ENCODE measurements around the gene YPEL1.
"Not testable (repeated sequence)": the region's sequence is repeated elsewhere in the genome, so short reads cannot be mapped to it uniquely, and the experiment has no call there.

YPEL1 gene

GRCh38 chr22:21721195-21721852 is 14.3 kb downstream of the YPEL1 start:
- not testable (repeated sequence) for DNase-seq (ENCODE audit: low read depth)

GRCh38 chr22:21720191-21720859 is 15.3 kb downstream of the YPEL1 start:
- not testable (repeated sequence) for DNase-seq (ENCODE audit: low read depth)

GRCh38 chr22:21719024-21719423 is 16.6 kb downstream of the YPEL1 start:
- no peak for DNase-seq (ENCODE audit: low read depth)

GRCh38 chr22:21718499-21718898 is 17.1 kb downstream of the YPEL1 start:
- no peak for DNase-seq (ENCODE audit: low read depth)

GRCh38 chr22:21716395-21717122 is 19.0 kb downstream of the YPEL1 start:
- DNase-seq (ENCODE audit: low read depth) = not testable (repeated sequence)

GRCh38 chr22:21714786-21715185 is 20.8 kb downstream of the YPEL1 start:
- DNase-seq (ENCODE audit: low read depth) = no peak

GRCh38 chr22:21714059-21714770 is 21.4 kb downstream of the YPEL1 start:
- DNase-seq (ENCODE audit: low read depth) = no peak

- DNase-seq (ENCODE audit: low read depth) = no peak
Observed at GRCh38 chr22:21713428-21714058, 22.1 kb downstream of the YPEL1 start.

- peak; percentile 41 for DNase-seq (ENCODE audit: low read depth)
Observed at GRCh38 chr22:21712751-21713427, 22.7 kb downstream of the YPEL1 start.

GRCh38 chr22:21711851-21712250 is 23.7 kb downstream of the YPEL1 start:
- no peak for DNase-seq (ENCODE audit: low read depth)

GRCh38 chr22:21710156-21710555 is 25.4 kb downstream of the YPEL1 start:
- DNase-seq (ENCODE audit: low read depth) = no peak

GRCh38 chr22:21709688-21710087 is 25.9 kb downstream of the YPEL1 start:
- no peak for DNase-seq (ENCODE audit: low read depth)

- no peak for DNase-seq (ENCODE audit: low read depth)
Observed at GRCh38 chr22:21708960-21709359, 26.6 kb downstream of the YPEL1 start.

GRCh38 chr22:21707677-21708076 is 27.9 kb downstream of the YPEL1 start:
- DNase-seq (ENCODE audit: low read depth) = no peak

- DNase-seq (ENCODE audit: low read depth) = no peak
Observed at GRCh38 chr22:21703684-21704316, 31.8 kb downstream of the YPEL1 start.

- no peak for DNase-seq (ENCODE audit: low read depth)
Observed at GRCh38 chr22:21702700-21703683, 32.6 kb downstream of the YPEL1 start.

GRCh38 chr22:21702094-21702493 is 33.5 kb downstream of the YPEL1 start:
- no peak for DNase-seq (ENCODE audit: low read depth)

- no peak for DNase-seq (ENCODE audit: low read depth)
Observed at GRCh38 chr22:21701384-21701971, 34.1 kb downstream of the YPEL1 start.

- no peak for DNase-seq (ENCODE audit: low read depth)
Observed at GRCh38 chr22:21700822-21701221, 34.8 kb downstream of the YPEL1 start.
